DOHH2 (cell line): ENCODE data around the gene DHRS7B.

Source experiments
- CTCF ChIP-seq: fragments of 200-600 bp; sonication (generic); IDR thresholded peaks from one replicate; pipeline ENCODE4 v1.5.1; 2014; ENCODE audit warnings: antibody characterized with exemption, mild to moderate bottlenecking, low read depth, low read length; ENCODE audit not compliant: poor library complexity, severe bottlenecking
- EZH2phosphoT487 ChIP-seq: fragments of 200-600 bp; sonication (generic); IDR thresholded peaks from 2 replicates; pipeline ENCODE4 v1.6.1; 2017; ENCODE audit warnings: borderline replicate concordance, mild to moderate bottlenecking, antibody characterized with exemption, low read length, moderate library complexity, mixed read lengths

- TF ChIP-seq CTCF (no peak), EZH2phosphoT487 (no peak)
Measured at GRCh38 chr17:21094298-21094704, 32.5 kb upstream of the DHRS7B start.
